ENCODE results near the gene PRDM16. TPM values are rescaled to one million over a fixed set of nuclear protein-coding genes. Genes with fewer than 3 reads are reported as not detected.

The PRDM16 gene
- polyA plus RNA-seq, 1 donor (not counting 4 experiments of a cell fraction or from before 2014, with no cell fraction given): 0.05 TPM

GRCh38 chr1:3111348-3112021 lies 42.5 kb downstream of the PRDM16 start:
- no peaks in the 10 kb centered on the region for H3K36me3 ChIP-seq (ENCODE audit: control insufficient read depth in 2 of 2, extremely low read depth in 1 of 2, insufficient read depth in 2 of 2, low read length in 2 of 2)
- H4K20me1 ChIP-seq (ENCODE audit: control insufficient read depth, extremely low read depth, insufficient read depth, low read length): no peaks in the 10 kb centered on the region
- TF ChIP-seq EZH2 (IDR thresholded peaks at IDR 0.05; ENCODE audit: low read length) (no peak), CTCF (optimal IDR thresholded peaks at IDR 0.05 in 1 of 3, IDR thresholded peaks at IDR 0.05 in 1 of 3, conservative IDR thresholded peaks at IDR 0.05 in 1 of 3; ENCODE audit: extremely low read depth in 1 of 3, insufficient read depth in 2 of 3, low read length in 3 of 3) (no peak)
- FAIRE-seq (no peak), DNase-seq (ENCODE audit: low read depth, low spot score) (no peak)
- H3K4me2 ChIP-seq (ENCODE audit: control insufficient read depth, extremely low read depth, insufficient read depth, low read depth, low read length): no peak overlapping the region
- H3K4me1 ChIP-seq (ENCODE audit: control insufficient read depth, extremely low read depth, insufficient read depth, low read length): no peaks in the 10 kb centered on the region
- no peak overlapping the region for H3K4me3 ChIP-seq (ENCODE audit: control insufficient read depth in 2 of 3, extremely low read depth in 1 of 3, insufficient read depth in 2 of 3, low read depth in 1 of 3, low read length in 3 of 3)
- H3K27me3 ChIP-seq (ENCODE audit: control insufficient read depth, extremely low read depth, insufficient read depth, low read length): peaks cover 4% of the 10 kb centered on the region
- H3K9me1 ChIP-seq (ENCODE audit: control insufficient read depth, extremely low read depth, insufficient read depth, low read length): no peaks in the 10 kb centered on the region
- peaks cover 13% of the 10 kb centered on the region for H3K9me3 ChIP-seq (ENCODE audit: control insufficient read depth, low read depth, low read length)
- H3K79me2 ChIP-seq (ENCODE audit: control insufficient read depth, insufficient read depth, low read length): no peaks in the 10 kb centered on the region
- H3K27ac ChIP-seq (ENCODE audit: control insufficient read depth, insufficient read depth, low read length): no peak overlapping the region
- no peak overlapping the region for H3K9ac ChIP-seq (ENCODE audit: control insufficient read depth, extremely low read depth, insufficient read depth, low read length)
- dilution Hi-C loops (cut with MboI; ENCODE audit: extremely low pct_ligation_motif_present, low sequenced_read_pairs): no loop called here
- no peak overlapping the region for H2AFZ ChIP-seq (ENCODE audit: control insufficient read depth, low read length)

GRCh38 chr1:3112526-3112925 lies 43.5 kb downstream of the PRDM16 start:
- Histone ChIP-seq H2AFZ (ENCODE audit: control insufficient read depth, low read length) (no peak overlapping the region), H3K36me3 (ENCODE audit: control insufficient read depth in 2 of 2, extremely low read depth in 1 of 2, insufficient read depth in 2 of 2, low read length in 2 of 2) (no peaks in the 10 kb centered on the region), H3K9me1 (ENCODE audit: control insufficient read depth, extremely low read depth, insufficient read depth, low read length) (no peaks in the 10 kb centered on the region), H3K9me3 (ENCODE audit: control insufficient read depth, low read depth, low read length) (peaks cover 13% of the 10 kb centered on the region), H3K27ac (ENCODE audit: control insufficient read depth, insufficient read depth, low read length) (no peak overlapping the region), H3K4me2 (ENCODE audit: control insufficient read depth, extremely low read depth, insufficient read depth, low read depth, low read length) (no peak overlapping the region), H3K79me2 (ENCODE audit: control insufficient read depth, insufficient read depth, low read length) (no peaks in the 10 kb centered on the region), H3K4me1 (ENCODE audit: control insufficient read depth, extremely low read depth, insufficient read depth, low read length) (no peaks in the 10 kb centered on the region), H4K20me1 (ENCODE audit: control insufficient read depth, extremely low read depth, insufficient read depth, low read length) (no peaks in the 10 kb centered on the region), H3K27me3 (ENCODE audit: control insufficient read depth, extremely low read depth, insufficient read depth, low read length) (peaks cover 4% of the 10 kb centered on the region), H3K4me3 (ENCODE audit: control insufficient read depth in 2 of 3, extremely low read depth in 1 of 3, insufficient read depth in 2 of 3, low read depth in 1 of 3, low read length in 3 of 3) (no peak overlapping the region), H3K9ac (ENCODE audit: control insufficient read depth, extremely low read depth, insufficient read depth, low read length) (no peak overlapping the region)
- TF ChIP-seq CTCF (optimal IDR thresholded peaks at IDR 0.05 in 1 of 3, IDR thresholded peaks at IDR 0.05 in 1 of 3, conservative IDR thresholded peaks at IDR 0.05 in 1 of 3; ENCODE audit: extremely low read depth in 1 of 3, insufficient read depth in 2 of 3, low read length in 3 of 3) (no peak), EZH2 (IDR thresholded peaks at IDR 0.05; ENCODE audit: low read length) (no peak)
- FAIRE-seq (no peak), DNase-seq (ENCODE audit: low read depth, low spot score) (no peak)
- dilution Hi-C loops (cut with MboI; ENCODE audit: extremely low pct_ligation_motif_present, low sequenced_read_pairs): no loop called here
